Testis (tissue), 5 donors: ENCODE measurements around the gene RBP5. TPM values are rescaled to one million over a fixed set of nuclear protein-coding genes. Genes with fewer than 3 reads are reported as not detected.

Source experiments
- DNase-seq: peaks from one replicate; pipeline ENCODE4 v3.0.0-alpha.2; 2019
- H3K27ac ChIP-seq, 2 donors: fragments of 200-600 bp; sonication (generic); one replicate each; pipeline ENCODE4 v1.5.1; 2019
- H3K27me3 ChIP-seq: fragments of 200-600 bp; sonication (generic); one replicate; pipeline ENCODE4 v1.5.1; 2019
- H3K36me3 ChIP-seq: fragments of 200-600 bp; sonication (generic); one replicate; pipeline ENCODE4 v1.5.1; 2017; ENCODE audit warnings: low read depth; ENCODE audit errors: missing control alignments
- H3K4me1 ChIP-seq: fragments of 200-600 bp; sonication (generic); one replicate; pipeline ENCODE4 v1.5.1; 2019
- H3K4me3 ChIP-seq, 2 donors: fragments of 200-600 bp; sonication (generic); one replicate each; pipeline ENCODE4 v1.5.1; 2017 to 2019
- H3K9me3 ChIP-seq: fragments of 200-600 bp; sonication (generic); one replicate; pipeline ENCODE4 v1.5.1; 2017
- POLR2A ChIP-seq: fragments of 450-650 bp; IDR thresholded peaks from one replicate; pipeline ENCODE4 v1.6.1; 2017; ENCODE audit warnings: antibody characterized with exemption, mild to moderate bottlenecking, moderate library complexity
- WGBS, 2 donors: methylation state at CpG; one replicate each; pipeline ENCODE4 v1.1.5; 2018; 5-methylcytosine and 5-hydroxymethylcytosine counted together
- intact Hi-C: fragments of 100-400 bp; cut with DNase I; formaldehyde crosslinking; loops from one replicate; pipeline ENCODE4 v1.15.1; 2023; ENCODE audit warnings: low total_unique reads
- long read RNA-seq, 2 donors: transcript quantifications; one replicate each; lab custom pipeline, GENCODE V29; 2026
- polyA plus RNA-seq: library from polyadenylated mRNA; stranded (reverse); fragments of 350-450 nt; fragmentation: Illumina TruSeq; extraction: RNeasy Lipid Tissue Mini Kit (QIAGEN cat#74804); gene quantifications from one replicate; pipeline ENCODE4 v1.2.3, GENCODE V29; 2014; ENCODE audit warnings: low read depth, low replicate concordance; ENCODE audit not compliant: insufficient read depth
- total RNA-seq, 2 donors: library from RNA; depleted of rRNA; stranded (reverse); fragments of >200 nt; gene quantifications; one replicate each; pipeline ENCODE4 v1.2.3, GENCODE V29; 2016
- TF ChIP-seq, protein P1 (sequence below), 3 experiments: fragments of 450-650 bp in 2 of 3; fragments of 200-600 bp in 1 of 3; sonication (generic) in 1 of 3; IDR thresholded peaks; one replicate each; pipeline ENCODE4 v1.5.1; 2016 to 2019; ENCODE audit warnings: antibody characterized with exemption in 3 of 3, mild to moderate bottlenecking in 2 of 3, moderate library complexity in 1 of 3

The RBP5 gene, protein sequence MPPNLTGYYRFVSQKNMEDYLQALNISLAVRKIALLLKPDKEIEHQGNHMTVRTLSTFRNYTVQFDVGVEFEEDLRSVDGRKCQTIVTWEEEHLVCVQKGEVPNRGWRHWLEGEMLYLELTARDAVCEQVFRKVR
- total RNA-seq (1 to 10 TPM; 1.1 to 4.0 TPM), polyA plus RNA-seq (11.8 TPM)
- long read RNA-seq, donor 1 = 0 reads
- long read RNA-seq, donor 2 = 0 reads

GRCh38 chr12:7128681-7129286, at the start of gene RBP5:
Gene RBP5, minus strand, starts transcription at chr12:7128889. Its CDS starts 114 bp downstream, at chr12:7128775.
- H3K4me3 ChIP-seq = peak within 1 kb of the TSS; percentile 57 to 73
- H3K4me1 ChIP-seq = peaks cover 19% of the 10 kb centered on the region
- WGBS, 2 donors = 61 to 67% methylated on average over 6 to 7 of the region's 7 CpGs
- DNase-seq = no peak
- intact Hi-C loops = no loop called here
- H3K27me3 ChIP-seq = no peaks in the 10 kb centered on the region
- H3K36me3 ChIP-seq = no peaks in the 10 kb centered on the region
- no peaks in the 10 kb centered on the region for H3K9me3 ChIP-seq
- no peak for TF ChIP-seq POLR2A
- TF ChIP-seq, protein P1, sequence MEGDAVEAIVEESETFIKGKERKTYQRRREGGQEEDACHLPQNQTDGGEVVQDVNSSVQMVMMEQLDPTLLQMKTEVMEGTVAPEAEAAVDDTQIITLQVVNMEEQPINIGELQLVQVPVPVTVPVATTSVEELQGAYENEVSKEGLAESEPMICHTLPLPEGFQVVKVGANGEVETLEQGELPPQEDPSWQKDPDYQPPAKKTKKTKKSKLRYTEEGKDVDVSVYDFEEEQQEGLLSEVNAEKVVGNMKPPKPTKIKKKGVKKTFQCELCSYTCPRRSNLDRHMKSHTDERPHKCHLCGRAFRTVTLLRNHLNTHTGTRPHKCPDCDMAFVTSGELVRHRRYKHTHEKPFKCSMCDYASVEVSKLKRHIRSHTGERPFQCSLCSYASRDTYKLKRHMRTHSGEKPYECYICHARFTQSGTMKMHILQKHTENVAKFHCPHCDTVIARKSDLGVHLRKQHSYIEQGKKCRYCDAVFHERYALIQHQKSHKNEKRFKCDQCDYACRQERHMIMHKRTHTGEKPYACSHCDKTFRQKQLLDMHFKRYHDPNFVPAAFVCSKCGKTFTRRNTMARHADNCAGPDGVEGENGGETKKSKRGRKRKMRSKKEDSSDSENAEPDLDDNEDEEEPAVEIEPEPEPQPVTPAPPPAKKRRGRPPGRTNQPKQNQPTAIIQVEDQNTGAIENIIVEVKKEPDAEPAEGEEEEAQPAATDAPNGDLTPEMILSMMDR (IDR thresholded peaks at IDR 0.05) = no peak
- peak within 1 kb of the TSS; percentile 24 to 82 for H3K27ac ChIP-seq

GRCh38 chr12:7178481-7178880, 49.8 kb upstream of the RBP5 start:
- no peak for TF ChIP-seq POLR2A
- TF ChIP-seq, protein P1 (IDR thresholded peaks at IDR 0.05) = no peak
- no peaks in the 10 kb centered on the region for H3K9me3 ChIP-seq
- no peaks in the 10 kb centered on the region for H3K27me3 ChIP-seq
- no peaks in the 10 kb centered on the region for H3K4me1 ChIP-seq
- no peak for DNase-seq
- no peak overlapping the region for H3K27ac ChIP-seq
- intact Hi-C loops = no loop called here
- WGBS, 2 donors = 90 to 94% methylated on average over 2 of the region's 2 CpGs
- H3K36me3 ChIP-seq = no peaks in the 10 kb centered on the region
- H3K4me3 ChIP-seq = no peak overlapping the region

GRCh38 chr12:7176595-7176994, 47.9 kb upstream of the RBP5 start:
- no peak for DNase-seq
- H3K4me1 ChIP-seq = no peaks in the 10 kb centered on the region
- H3K36me3 ChIP-seq = no peaks in the 10 kb centered on the region
- H3K27ac ChIP-seq = no peak overlapping the region
- TF ChIP-seq POLR2A = no peak
- TF ChIP-seq, protein P1 (IDR thresholded peaks at IDR 0.05) = no peak
- H3K4me3 ChIP-seq = no peak overlapping the region
- 57 to 87% methylated on average over 2 of the region's 2 CpGs for WGBS, 2 donors
- intact Hi-C loops = no loop called here
- H3K9me3 ChIP-seq = no peaks in the 10 kb centered on the region
- H3K27me3 ChIP-seq = no peaks in the 10 kb centered on the region

- intact Hi-C loops = no loop called here
- DNase-seq = no peak
- no peaks in the 10 kb centered on the region for H3K36me3 ChIP-seq
- TF ChIP-seq, protein P1 (IDR thresholded peaks at IDR 0.05) = no peak
- no peak for TF ChIP-seq POLR2A
- no peak overlapping the region for H3K4me3 ChIP-seq
- H3K4me1 ChIP-seq = no peaks in the 10 kb centered on the region
- no peak overlapping the region for H3K27ac ChIP-seq
- H3K9me3 ChIP-seq = no peaks in the 10 kb centered on the region
- H3K27me3 ChIP-seq = no peaks in the 10 kb centered on the region
Observed at GRCh38 chr12:7175493-7175892, 46.8 kb upstream of the RBP5 start.

GRCh38 chr12:7171854-7172253, 43.2 kb upstream of the RBP5 start:
- H3K4me1 ChIP-seq = no peaks in the 10 kb centered on the region
- TF ChIP-seq, protein P1 (IDR thresholded peaks at IDR 0.05) = no peak
- no peak for TF ChIP-seq POLR2A
- DNase-seq = no peak
- no peaks in the 10 kb centered on the region for H3K27me3 ChIP-seq
- H3K4me3 ChIP-seq = no peak overlapping the region
- H3K36me3 ChIP-seq = no peaks in the 10 kb centered on the region
- no peaks in the 10 kb centered on the region for H3K9me3 ChIP-seq
- intact Hi-C loops = no loop called here
- WGBS, 2 donors = 59 to 64% methylated on average over 1 of the region's 1 CpG
- no peak overlapping the region for H3K27ac ChIP-seq
